C4-2B (cell line): Measurements from ENCODE around the gene PDRG1.

Experiments used
- ZFX ChIP-seq: fragments of 450-650 bp; IDR thresholded peaks from 2 replicates; pipeline ENCODE4 v1.6.1; 2017
- TF ChIP-seq, protein P1 (sequence below): fragments of 450-650 bp; conservative IDR thresholded peaks from 2 replicates; pipeline ENCODE4 v1.5.1; 2017; ENCODE audit warnings: mild to moderate bottlenecking

GRCh38 chr20:31919410-31920155 is 32.3 kb downstream of the PDRG1 start:
- TF ChIP-seq, protein P1, sequence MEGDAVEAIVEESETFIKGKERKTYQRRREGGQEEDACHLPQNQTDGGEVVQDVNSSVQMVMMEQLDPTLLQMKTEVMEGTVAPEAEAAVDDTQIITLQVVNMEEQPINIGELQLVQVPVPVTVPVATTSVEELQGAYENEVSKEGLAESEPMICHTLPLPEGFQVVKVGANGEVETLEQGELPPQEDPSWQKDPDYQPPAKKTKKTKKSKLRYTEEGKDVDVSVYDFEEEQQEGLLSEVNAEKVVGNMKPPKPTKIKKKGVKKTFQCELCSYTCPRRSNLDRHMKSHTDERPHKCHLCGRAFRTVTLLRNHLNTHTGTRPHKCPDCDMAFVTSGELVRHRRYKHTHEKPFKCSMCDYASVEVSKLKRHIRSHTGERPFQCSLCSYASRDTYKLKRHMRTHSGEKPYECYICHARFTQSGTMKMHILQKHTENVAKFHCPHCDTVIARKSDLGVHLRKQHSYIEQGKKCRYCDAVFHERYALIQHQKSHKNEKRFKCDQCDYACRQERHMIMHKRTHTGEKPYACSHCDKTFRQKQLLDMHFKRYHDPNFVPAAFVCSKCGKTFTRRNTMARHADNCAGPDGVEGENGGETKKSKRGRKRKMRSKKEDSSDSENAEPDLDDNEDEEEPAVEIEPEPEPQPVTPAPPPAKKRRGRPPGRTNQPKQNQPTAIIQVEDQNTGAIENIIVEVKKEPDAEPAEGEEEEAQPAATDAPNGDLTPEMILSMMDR: no peak
- no peak for TF ChIP-seq ZFX
